ENCODE results near the gene SLC35C1. TPM values are rescaled to one million over a fixed set of nuclear protein-coding genes. Genes with fewer than 3 reads are reported as not detected.

SLC35C1 gene
- total RNA-seq, 1 experiment from 2014 or later = 8.9 TPM

DNA sequence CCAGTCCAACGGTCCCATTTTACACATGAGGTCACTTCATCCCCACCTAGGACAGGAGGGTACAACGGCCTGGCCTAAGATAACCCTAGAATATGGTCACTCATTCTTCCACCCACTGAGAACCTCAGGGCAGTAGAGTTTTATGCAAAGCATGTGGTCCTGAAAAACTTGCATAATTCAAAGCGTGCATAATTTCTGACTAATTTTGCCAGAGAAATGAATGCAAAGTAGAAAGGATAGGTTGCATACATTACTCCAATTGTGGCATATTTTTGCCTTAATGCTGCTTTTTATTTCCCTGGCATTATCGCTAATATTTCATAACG lies 32.5 kb upstream of the SLC35C1 start:
- Histone ChIP-seq H2BK5ac (ENCODE audit: insufficient read length, low read length) (no peak overlapping the region), H2BK15ac (ENCODE audit: low read depth, low read length) (no peak overlapping the region), H2BK120ac (ENCODE audit: low read depth, low read length, poor library complexity, severe bottlenecking) (no peak overlapping the region), H3T11ph (ENCODE audit: low read length) (no peak overlapping the region), H2AFZ (ENCODE audit: low read length) (no peak overlapping the region), H3K56ac (ENCODE audit: insufficient read length, low read depth, low read length) (no peak overlapping the region), H3K23me2 (ENCODE audit: insufficient read length, low read depth, low read length, poor library complexity, severe bottlenecking) (peaks cover 6% of the 10 kb centered on the region), H3K79me1 (ENCODE audit: insufficient read depth, low read depth, low read length, poor library complexity, severe bottlenecking) (no peaks in the 10 kb centered on the region), H3K9ac (ENCODE audit: extremely low read depth, insufficient read length, low read length) (no peak overlapping the region), H3K27me3 (ENCODE audit: insufficient read depth, low read length) (no peaks in the 10 kb centered on the region; the same call in 1 of the 2 replicates), H2AK5ac (ENCODE audit: insufficient read length, low read length) (no peak overlapping the region), H2BK12ac (ENCODE audit: insufficient read length, low read depth, low read length) (no peak overlapping the region), H4K8ac (replicated peaks; ENCODE audit: insufficient read length, low read depth, low read length) (no peak overlapping the region), H4K91ac (ENCODE audit: insufficient read length, low read depth, low read length) (no peak overlapping the region), H4K5ac (ENCODE audit: insufficient read length, low read depth, low read length) (no peak overlapping the region), H3K27ac (ENCODE audit: insufficient read length, low read depth, low read length) (no peak overlapping the region), H3K4me2 (ENCODE audit: insufficient read depth, insufficient read length, low read length) (no peak overlapping the region), H3K18ac (ENCODE audit: insufficient read length, low read depth, low read length) (no peak overlapping the region), H3K4me1 (ENCODE audit: insufficient read depth, low read length) (no peaks in the 10 kb centered on the region; the same call in 1 of the 2 replicates), H2BK20ac (ENCODE audit: low read depth, low read length, poor library complexity, severe bottlenecking) (no peak overlapping the region), H4K20me1 (ENCODE audit: control insufficient read depth, insufficient read depth, insufficient read length) (peaks cover 3% of the 10 kb centered on the region), H3K4ac (ENCODE audit: low read depth, low read length) (no peak overlapping the region), H3K9me3 (ENCODE audit: control insufficient read depth, low read depth, low read length) (no peaks in the 10 kb centered on the region), H3K23ac (ENCODE audit: insufficient read length, low read depth, low read length) (no peak overlapping the region), H3K79me2 (ENCODE audit: insufficient read depth, low read length) (no peaks in the 10 kb centered on the region), H3K14ac (ENCODE audit: insufficient read depth, low read length) (no peak overlapping the region)
- Mint-ChIP-seq H3K36me3 (ENCODE audit: insufficient read depth in 1 of 3, low read depth in 3 of 3) (no peaks in the 10 kb centered on the region), H3K9me3 (no peaks in the 10 kb centered on the region), H3K27me3 (ENCODE audit: low read depth) (peaks cover 28% of the 10 kb centered on the region), H3K4me1 (peaks cover 4 to 8% of the 10 kb centered on the region in 2 experiments), H3K27ac (no peak overlapping the region), H3K4me3 (no peak overlapping the region)
- no CpG with 5 or more reads among the region's 5 CpGs for WGBS (ENCODE audit: extremely low coverage, insufficient read length, low lambda C conversion rate)
- DNase-seq = no peak
- TF ChIP-seq, protein P1, sequence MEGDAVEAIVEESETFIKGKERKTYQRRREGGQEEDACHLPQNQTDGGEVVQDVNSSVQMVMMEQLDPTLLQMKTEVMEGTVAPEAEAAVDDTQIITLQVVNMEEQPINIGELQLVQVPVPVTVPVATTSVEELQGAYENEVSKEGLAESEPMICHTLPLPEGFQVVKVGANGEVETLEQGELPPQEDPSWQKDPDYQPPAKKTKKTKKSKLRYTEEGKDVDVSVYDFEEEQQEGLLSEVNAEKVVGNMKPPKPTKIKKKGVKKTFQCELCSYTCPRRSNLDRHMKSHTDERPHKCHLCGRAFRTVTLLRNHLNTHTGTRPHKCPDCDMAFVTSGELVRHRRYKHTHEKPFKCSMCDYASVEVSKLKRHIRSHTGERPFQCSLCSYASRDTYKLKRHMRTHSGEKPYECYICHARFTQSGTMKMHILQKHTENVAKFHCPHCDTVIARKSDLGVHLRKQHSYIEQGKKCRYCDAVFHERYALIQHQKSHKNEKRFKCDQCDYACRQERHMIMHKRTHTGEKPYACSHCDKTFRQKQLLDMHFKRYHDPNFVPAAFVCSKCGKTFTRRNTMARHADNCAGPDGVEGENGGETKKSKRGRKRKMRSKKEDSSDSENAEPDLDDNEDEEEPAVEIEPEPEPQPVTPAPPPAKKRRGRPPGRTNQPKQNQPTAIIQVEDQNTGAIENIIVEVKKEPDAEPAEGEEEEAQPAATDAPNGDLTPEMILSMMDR (conservative IDR thresholded peaks at IDR 0.05) = no peak

Measured in H9 (cell line).